BE2C (cell line): ENCODE measurements around the gene AAGAB.

ENCODE experiments used
- DNase-seq: peaks from one replicate; pipeline ENCODE4 v3.0.0-alpha.2; 2020
- H3K27me3 ChIP-seq: fragments of 250-450 bp; sonication (Bioruptor Pico); 2 replicates; pipeline ENCODE4 v1.5.1; 2020; ENCODE audit warnings: mild to moderate bottlenecking
- H3K36me3 ChIP-seq: fragments of 250-450 bp; sonication (Bioruptor Pico); 2 replicates; pipeline ENCODE4 v1.5.1; 2020; ENCODE audit warnings: mild to moderate bottlenecking
- H3K4me1 ChIP-seq: fragments of 250-450 bp; sonication (Bioruptor Pico); 2 replicates; pipeline ENCODE4 v1.5.1; 2020
- H3K4me3 ChIP-seq: 2 replicates; pipeline ENCODE4 v1.5.1; 2011; ENCODE audit warnings: low read depth, low read length
- H3K9me3 ChIP-seq: fragments of 250-450 bp; sonication (Bioruptor Pico); 2 replicates; pipeline ENCODE4 v1.5.1; 2020
- TF ChIP-seq, protein P1 (sequence below): IDR thresholded peaks from 2 replicates; pipeline ENCODE4 v1.5.1; 2012; ENCODE audit warnings: mild to moderate bottlenecking, low read depth, low read length

AAGAB gene

DNA sequence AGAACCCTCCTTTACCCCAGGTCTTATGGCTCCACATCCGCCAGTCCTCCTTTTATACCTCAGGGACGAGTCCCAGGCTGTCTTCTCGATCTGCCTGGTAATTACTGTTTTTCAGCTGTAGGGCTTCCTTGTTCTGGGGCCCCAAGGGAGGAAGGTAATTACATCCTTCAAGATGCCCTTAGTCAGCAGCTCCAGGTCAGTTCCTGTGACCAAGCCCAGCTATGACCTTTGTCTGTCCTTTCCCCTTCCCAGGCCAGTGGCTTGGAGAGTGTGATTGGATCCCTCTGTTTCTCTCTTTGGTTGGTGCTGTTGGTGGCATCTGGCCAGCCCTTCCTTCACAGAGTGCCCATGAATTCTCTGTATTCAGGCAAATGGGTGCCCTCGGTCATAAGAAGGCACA is 92.6 kb downstream of the AAGAB start:
- Histone ChIP-seq H3K36me3 (no peaks in the 10 kb centered on the region), H3K27me3 (no peaks in the 10 kb centered on the region), H3K4me1 (no peaks in the 10 kb centered on the region), H3K9me3 (no peaks in the 10 kb centered on the region; the same call in 1 of the 2 replicates), H3K4me3 (no peak overlapping the region)
- DNase-seq, result no peak
- TF ChIP-seq, protein P1, sequence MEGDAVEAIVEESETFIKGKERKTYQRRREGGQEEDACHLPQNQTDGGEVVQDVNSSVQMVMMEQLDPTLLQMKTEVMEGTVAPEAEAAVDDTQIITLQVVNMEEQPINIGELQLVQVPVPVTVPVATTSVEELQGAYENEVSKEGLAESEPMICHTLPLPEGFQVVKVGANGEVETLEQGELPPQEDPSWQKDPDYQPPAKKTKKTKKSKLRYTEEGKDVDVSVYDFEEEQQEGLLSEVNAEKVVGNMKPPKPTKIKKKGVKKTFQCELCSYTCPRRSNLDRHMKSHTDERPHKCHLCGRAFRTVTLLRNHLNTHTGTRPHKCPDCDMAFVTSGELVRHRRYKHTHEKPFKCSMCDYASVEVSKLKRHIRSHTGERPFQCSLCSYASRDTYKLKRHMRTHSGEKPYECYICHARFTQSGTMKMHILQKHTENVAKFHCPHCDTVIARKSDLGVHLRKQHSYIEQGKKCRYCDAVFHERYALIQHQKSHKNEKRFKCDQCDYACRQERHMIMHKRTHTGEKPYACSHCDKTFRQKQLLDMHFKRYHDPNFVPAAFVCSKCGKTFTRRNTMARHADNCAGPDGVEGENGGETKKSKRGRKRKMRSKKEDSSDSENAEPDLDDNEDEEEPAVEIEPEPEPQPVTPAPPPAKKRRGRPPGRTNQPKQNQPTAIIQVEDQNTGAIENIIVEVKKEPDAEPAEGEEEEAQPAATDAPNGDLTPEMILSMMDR, result no peak

DNA sequence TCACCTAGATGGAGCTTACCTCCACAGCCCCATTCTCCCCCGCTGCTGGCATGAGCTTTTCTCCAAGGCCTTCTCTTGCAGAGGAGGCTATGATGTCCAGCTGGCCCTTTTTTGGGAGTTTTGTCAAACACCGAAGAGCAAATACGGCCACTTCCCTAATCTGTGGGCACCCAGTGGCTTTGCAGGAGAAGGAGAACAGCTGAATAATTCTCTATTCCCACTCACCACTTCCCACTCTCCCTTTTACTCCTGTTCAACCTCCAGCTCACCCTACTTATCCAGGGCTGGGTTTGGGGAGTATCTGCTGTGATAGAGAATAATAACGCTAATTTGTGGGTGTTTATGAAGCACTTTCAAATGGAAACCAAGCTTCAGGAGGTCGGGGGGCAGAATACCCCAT is 93.0 kb downstream of the AAGAB start:
- Histone ChIP-seq H3K4me1 (no peaks in the 10 kb centered on the region), H3K36me3 (no peaks in the 10 kb centered on the region), H3K9me3 (no peaks in the 10 kb centered on the region; the same call in 1 of the 2 replicates), H3K27me3 (no peaks in the 10 kb centered on the region), H3K4me3 (no peak overlapping the region)
- DNase-seq, result no peak
- TF ChIP-seq, protein P1, result no peak

DNA sequence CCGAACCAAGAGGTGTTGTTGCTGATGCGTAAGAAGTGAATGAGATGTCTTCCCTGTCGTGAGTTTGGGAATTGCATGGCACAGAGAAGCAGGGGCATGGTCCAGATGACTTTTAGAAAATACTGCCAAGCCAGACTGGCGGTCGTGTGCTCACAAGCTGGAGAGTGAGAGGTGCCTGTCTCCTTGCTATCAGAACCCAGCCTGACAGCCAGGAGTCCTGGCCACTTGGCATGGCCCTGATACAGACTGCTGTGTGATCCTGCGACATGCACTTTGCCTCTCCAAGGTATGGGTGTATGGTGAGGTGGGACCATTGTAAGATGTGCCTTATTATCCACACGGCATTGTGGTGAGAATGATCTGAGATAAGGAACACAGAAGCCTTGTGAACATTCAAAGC is 96.1 kb downstream of the AAGAB start:
- Histone ChIP-seq H3K4me1 (no peaks in the 10 kb centered on the region), H3K9me3 (no peaks in the 10 kb centered on the region; the same call in 1 of the 2 replicates), H3K4me3 (no peak overlapping the region), H3K36me3 (no peaks in the 10 kb centered on the region), H3K27me3 (no peaks in the 10 kb centered on the region)
- TF ChIP-seq, protein P1, result no peak
- DNase-seq, result no peak

DNA sequence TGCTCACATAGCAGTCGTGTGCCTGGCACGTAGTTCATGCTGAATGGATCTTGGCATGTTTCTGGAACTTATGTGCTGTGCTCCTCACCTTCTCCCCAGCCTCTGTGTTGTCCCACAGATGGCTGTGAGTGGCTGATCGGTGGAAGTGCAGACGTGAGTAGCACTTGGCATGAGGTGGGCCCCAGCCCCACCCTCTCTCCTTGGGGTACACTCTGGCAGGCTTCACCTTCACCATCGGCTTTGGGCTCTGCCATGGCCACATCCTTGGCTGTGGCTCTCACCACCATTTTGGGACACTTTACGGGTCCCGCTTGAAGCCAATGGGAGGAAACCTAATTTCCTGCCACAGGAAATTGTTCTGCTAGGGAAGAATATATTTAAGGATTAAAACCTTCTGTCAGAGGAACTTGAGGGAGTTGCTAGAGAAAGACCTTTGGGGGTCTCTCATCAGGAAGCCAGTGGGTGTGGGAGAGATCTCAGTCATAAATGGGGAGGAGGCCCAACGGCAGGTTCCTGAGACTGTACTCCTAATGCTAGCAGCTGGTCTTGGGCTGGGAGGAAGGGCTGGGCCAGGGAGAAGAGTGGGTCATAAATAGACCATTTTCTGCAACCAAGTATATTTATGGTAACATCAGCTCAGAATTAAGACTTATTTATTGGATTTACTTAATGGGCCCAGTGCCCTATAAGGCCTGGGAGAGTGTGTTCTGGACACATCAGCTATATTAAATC is 96.8 kb downstream of the AAGAB start:
- TF ChIP-seq, protein P1, result no peak
- Histone ChIP-seq H3K36me3 (no peaks in the 10 kb centered on the region), H3K27me3 (no peaks in the 10 kb centered on the region), H3K4me3 (no peak overlapping the region), H3K9me3 (no peaks in the 10 kb centered on the region; the same call in 1 of the 2 replicates), H3K4me1 (no peaks in the 10 kb centered on the region)
- no peak for DNase-seq

DNA sequence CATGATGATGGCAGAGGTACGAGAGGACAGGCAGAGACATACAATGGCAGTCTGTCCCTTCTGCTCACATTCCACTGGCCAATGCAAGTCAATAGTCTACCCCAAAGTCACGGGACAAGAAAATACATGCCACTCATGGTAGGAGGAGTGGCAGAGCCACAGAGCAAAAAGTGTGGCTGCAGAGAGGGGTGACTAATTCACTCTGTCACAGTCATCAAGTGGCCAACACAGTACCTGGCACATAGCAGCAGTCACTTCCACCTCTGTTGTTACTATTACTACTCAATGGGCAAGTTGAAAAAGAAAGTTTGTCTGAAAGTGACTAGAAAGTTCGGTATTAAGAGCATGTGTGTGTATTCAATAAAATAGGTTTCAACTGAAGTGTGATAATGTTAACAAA is 97.6 kb downstream of the AAGAB start:
- Histone ChIP-seq H3K4me1 (no peaks in the 10 kb centered on the region), H3K9me3 (no peaks in the 10 kb centered on the region; the same call in 1 of the 2 replicates), H3K4me3 (no peak overlapping the region), H3K36me3 (no peaks in the 10 kb centered on the region), H3K27me3 (no peaks in the 10 kb centered on the region)
- no peak for DNase-seq
- TF ChIP-seq, protein P1, result no peak

DNA sequence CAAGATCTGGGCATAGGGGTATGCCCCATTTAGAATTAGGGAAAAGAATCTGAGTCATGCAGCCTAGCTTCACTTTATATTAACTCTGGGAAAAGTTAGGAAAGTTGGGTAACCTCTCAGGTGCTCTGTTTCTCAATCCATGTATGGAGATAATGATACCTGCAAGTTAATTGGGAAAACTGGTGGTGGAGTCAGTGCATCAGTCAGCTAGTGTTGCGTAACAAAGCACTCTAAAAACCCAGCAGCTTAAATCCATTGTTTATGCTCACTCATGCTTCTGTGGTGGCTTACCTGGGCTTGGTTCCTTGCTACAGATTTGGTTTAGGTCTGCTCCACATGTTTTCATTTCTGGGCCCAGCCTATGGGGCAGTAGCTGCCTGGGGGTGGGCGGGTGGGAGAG is 98.0 kb downstream of the AAGAB start:
- DNase-seq, result no peak
- Histone ChIP-seq H3K4me3 (no peak overlapping the region), H3K27me3 (no peaks in the 10 kb centered on the region), H3K4me1 (no peaks in the 10 kb centered on the region), H3K36me3 (no peaks in the 10 kb centered on the region), H3K9me3 (no peaks in the 10 kb centered on the region)
- TF ChIP-seq, protein P1, result no peak
